HepG2 (cell line): ENCODE data around the gene SCYGR4. TPM values are rescaled to one million over a fixed set of nuclear protein-coding genes. Genes with fewer than 3 reads are reported as not detected.
A peak's percentile ranks its signal among the peaks of the same experiment; 100 is the strongest.

Experiments used
- ATAC-seq: fragments of 200-7000 bp; cut with Tn5 transposase; 3 replicates; pipeline ENCODE4 v1.9.1; 2020; ENCODE audit warnings: mild to moderate bottlenecking, moderate library complexity
- BruUV-seq: library from RNA; stranded (reverse); fragments of 400-500 nt; replicated peaks from 2 replicates; lab custom pipeline; 2021; lab: Mats Ljungman, UMichigan
- CTCF ChIA-PET: fragments of 300-600 bp; formaldehyde crosslinking; extraction: SDS; loops from one replicate; lab custom pipeline; 2021; ENCODE audit warnings: low total read pairs, inconsistent platforms, low intra/inter-chr PET ratio; lab: Yijun Ruan, JAX
- POLR2A ChIA-PET: fragments of 350-600 bp; sonication (Branson Sonifier 250); formaldehyde crosslinking; loops from one replicate; lab custom pipeline; 2020; ENCODE audit warnings: antibody characterized with exemption, inconsistent platforms; lab: Yijun Ruan, JAX
- DNase-seq: peaks from one replicate; pipeline ENCODE4 v3.0.0-alpha.2; 2015; ENCODE audit warnings: low spot score
- FAIRE-seq: peaks from 3 replicates; lab custom pipeline; 2011; peaks lifted over from hg19 to GRCh38; lab: Jason Lieb, UNC
- H2AFZ ChIP-seq: one replicate; pipeline ENCODE4 v1.6.1; 2011; ENCODE audit warnings: low read length, inconsistent platforms
- H3K27ac ChIP-seq: fragments of 300-600 bp; 3 replicates; pipeline ENCODE4 v1.8.0; 2011; ENCODE audit warnings: mixed run types, mild to moderate bottlenecking, mixed read lengths, low read length, inconsistent platforms; ENCODE audit not compliant: insufficient read depth; ENCODE audit errors: extremely low read length
- H3K27me3 ChIP-seq, 2 experiments: fragments of 200-600 bp in 1 of 2; 2 replicates in 1 of 2; 3 replicates in 1 of 2; pipeline versions ENCODE4 v1.6.0 to v1.8.0; 2011; ENCODE audit warnings: low read length in 2 of 2, mild to moderate bottlenecking in 2 of 2, moderate library complexity in 2 of 2, inconsistent platforms in 1 of 2; ENCODE audit not compliant: insufficient read depth in 2 of 2, control insufficient read depth in 1 of 2
- H3K36me3 ChIP-seq, 2 experiments: fragments of 200-600 bp in 1 of 2; replicated peaks in 1 of 2; 2 replicates in 1 of 2; 3 replicates in 1 of 2; pipeline versions ENCODE4 v1.5.1 to v1.8.0; 2011; ENCODE audit warnings: low read length in 2 of 2, inconsistent platforms in 1 of 2; ENCODE audit not compliant: insufficient read depth in 2 of 2, control insufficient read depth in 1 of 2
- H3K4me1 ChIP-seq: 2 replicates; pipeline ENCODE4 v1.5.1; 2012; ENCODE audit warnings: low read length, inconsistent platforms; ENCODE audit not compliant: insufficient read depth
- H3K4me2 ChIP-seq: 2 replicates; pipeline ENCODE4 v1.6.0; 2011; ENCODE audit warnings: low read depth, low read length, inconsistent platforms
- H3K4me3 ChIP-seq, 3 experiments: fragments of 200-600 bp in 1 of 3; sonication (generic), shearing (Covaris generic) in 1 of 3; replicated peaks in 1 of 3; 2 replicates each; pipeline ENCODE4 v1.5.1; 2011 to 2016; ENCODE audit warnings: low read length in 3 of 3, inconsistent platforms in 2 of 3, low read depth in 2 of 3, mild to moderate bottlenecking in 2 of 3, control low read depth in 1 of 3, mixed read lengths in 1 of 3; ENCODE audit not compliant: insufficient read depth in 1 of 3
- H3K79me2 ChIP-seq: one replicate; pipeline ENCODE4 v1.6.1; 2011; ENCODE audit warnings: low read length, inconsistent platforms; ENCODE audit not compliant: insufficient read depth
- H3K9ac ChIP-seq: 2 replicates; pipeline ENCODE4 v1.6.0; 2011; ENCODE audit warnings: mild to moderate bottlenecking, low read depth, low read length, inconsistent platforms; ENCODE audit not compliant: insufficient read depth
- H3K9me3 ChIP-seq: 2 replicates; pipeline ENCODE4 v1.5.1; 2012; ENCODE audit warnings: mild to moderate bottlenecking, low read length
- H4K20me1 ChIP-seq: 2 replicates; pipeline ENCODE4 v1.6.0; 2011; ENCODE audit warnings: inconsistent platforms, mild to moderate bottlenecking, low read length, moderate library complexity; ENCODE audit not compliant: insufficient read depth
- BRCA1 ChIP-seq: sonication (generic); formaldehyde crosslinking; IDR thresholded peaks from 2 replicates; pipeline ENCODE4 v1.4.0; 2020; ENCODE audit warnings: missing genetic modification reagents
- CENPT ChIP-seq: sonication (generic); formaldehyde crosslinking; IDR thresholded peaks from 2 replicates; pipeline ENCODE4 v1.8.0; 2022; ENCODE audit warnings: low read depth, mild to moderate bottlenecking, moderate library complexity, missing genetic modification reagents
- NCOA1 ChIP-seq: sonication (generic); formaldehyde crosslinking; IDR thresholded peaks from 2 replicates; pipeline ENCODE4 v1.9.0; 2021; ENCODE audit warnings: missing genetic modification reagents
- NR3C1 ChIP-seq: sonication (generic); formaldehyde crosslinking; IDR thresholded peaks from 2 replicates; pipeline ENCODE4 v1.4.0; 2020; ENCODE audit warnings: missing genetic modification reagents
- SMARCC2 ChIP-seq: fragments of 450-650 bp; IDR thresholded peaks from 2 replicates; pipeline ENCODE4 v1.6.1; 2017; ENCODE audit warnings: antibody characterized with exemption, mild to moderate bottlenecking
- TEF ChIP-seq: sonication (generic); formaldehyde crosslinking; IDR thresholded peaks from 2 replicates; pipeline ENCODE4 v1.5.0; 2020; ENCODE audit warnings: missing genetic modification reagents
- THAP9 ChIP-seq: sonication (generic); formaldehyde crosslinking; IDR thresholded peaks from 2 replicates; pipeline ENCODE4; 2020; ENCODE audit warnings: missing genetic modification reagents, mild to moderate bottlenecking, borderline replicate concordance
- ZBTB4 ChIP-seq: sonication (generic); formaldehyde crosslinking; IDR thresholded peaks from 2 replicates; pipeline ENCODE4 v1.4.0; 2020; ENCODE audit warnings: missing genetic modification reagents, mild to moderate bottlenecking, borderline replicate concordance
- ZNF263 ChIP-seq: sonication (generic); formaldehyde crosslinking; IDR thresholded peaks from 2 replicates; pipeline ENCODE4 v1.4.0; 2020; ENCODE audit warnings: missing genetic modification reagents
- ZNF292 ChIP-seq: sonication (generic); formaldehyde crosslinking; IDR thresholded peaks from 2 replicates; pipeline ENCODE4 v1.8.1; 2022; ENCODE audit warnings: mild to moderate bottlenecking, low read depth, missing genetic modification reagents, borderline replicate concordance
- ZNF660 ChIP-seq: sonication (generic); formaldehyde crosslinking; IDR thresholded peaks from 2 replicates; pipeline ENCODE4 v1.5.1; 2020; ENCODE audit warnings: mild to moderate bottlenecking, low read depth, missing genetic modification reagents, borderline replicate concordance
- ZNF737 ChIP-seq: sonication (generic); formaldehyde crosslinking; IDR thresholded peaks from 2 replicates; pipeline ENCODE4 v1.5.0; 2020; ENCODE audit warnings: missing genetic modification reagents, mild to moderate bottlenecking, borderline replicate concordance
- ZNF775 ChIP-seq: sonication (generic); formaldehyde crosslinking; IDR thresholded peaks from 2 replicates; pipeline ENCODE4 v1.4.0; 2020; ENCODE audit warnings: missing genetic modification reagents, mild to moderate bottlenecking, moderate library complexity, borderline replicate concordance
- ZNF788 ChIP-seq: sonication (generic); formaldehyde crosslinking; IDR thresholded peaks from 2 replicates; pipeline ENCODE4 v1.5.0; 2020; ENCODE audit warnings: mild to moderate bottlenecking, missing genetic modification reagents, borderline replicate concordance
- WGBS: methylation state at CpG from one replicate; pipeline ENCODE4 v1.1.6; 2017; ENCODE audit warnings: low lambda C conversion rate; 5-methylcytosine and 5-hydroxymethylcytosine counted together
- in situ Hi-C: cut with HindIII; loops from 2 replicates; pipeline ENCODE4 v1.10.0; 2017; ENCODE audit warnings: low pct_unique_long_range_greater_than_20kb; ENCODE audit not compliant: extremely low pct_ligation_motif_present
- intact Hi-C: fragments of 100-400 bp; cut with micrococcal nuclease; formaldehyde crosslinking; loops from one replicate; pipeline ENCODE4 v1.10.0; 2022; ENCODE audit not compliant: unreplicated experiment
- polyA plus RNA-seq, 8 experiments: library from polyadenylated mRNA; depleted of rRNA in 3 of 8; stranded (reverse) in 7 of 8; unstranded in 1 of 8; fragments of >200 nt; fragmentation: Illumina TruSeq in 4 of 8; extraction: Trizol in 4 of 8; gene quantifications; 2 replicates each; pipeline versions ENCODE4 v1.2.1 to v1.2.3, GENCODE V29; 2011 to 2016; ENCODE audit warnings: low read depth in 4 of 8, missing spikeins in 1 of 8, mixed read lengths in 1 of 8; ENCODE audit not compliant: insufficient read depth in 1 of 8
- total RNA-seq, 5 experiments: library from RNA; depleted of rRNA; stranded (reverse); fragments of >200 nt; fragmentation: Illumina TruSeq; extraction: Trizol; gene quantifications; 2 replicates each; pipeline ENCODE4 v1.2.3, GENCODE V29; 2016; ENCODE audit warnings: low read depth in 1 of 5
- TF ChIP-seq, protein P1 (sequence below): sonication (generic); formaldehyde crosslinking; IDR thresholded peaks from 2 replicates; pipeline ENCODE4 v1.8.0; 2023; ENCODE audit warnings: mild to moderate bottlenecking, missing genetic modification reagents

Gene SCYGR4
- total and polyA plus RNA-seq, 2 of the 13 experiments (the other 11 are each of a cell fraction or from before 2014, with no cell fraction given) = not detected

GRCh38 chr2:227615181-227615580, 2.1 kb upstream of the SCYGR4 start (continued):
- no peak for TF ChIP-seq NR3C1 (CRISPR knock-in tag)
- TF ChIP-seq, protein P1, sequence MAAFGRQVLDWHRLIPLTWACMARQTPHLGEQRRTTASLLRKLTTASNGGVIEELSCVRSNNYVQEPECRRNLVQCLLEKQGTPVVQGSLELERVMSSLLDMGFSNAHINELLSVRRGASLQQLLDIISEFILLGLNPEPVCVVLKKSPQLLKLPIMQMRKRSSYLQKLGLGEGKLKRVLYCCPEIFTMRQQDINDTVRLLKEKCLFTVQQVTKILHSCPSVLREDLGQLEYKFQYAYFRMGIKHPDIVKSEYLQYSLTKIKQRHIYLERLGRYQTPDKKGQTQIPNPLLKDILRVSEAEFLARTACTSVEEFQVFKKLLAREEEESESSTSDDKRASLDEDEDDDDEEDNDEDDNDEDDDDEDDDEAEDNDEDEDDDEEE (CRISPR knock-in tag) = no peak
- TF ChIP-seq SMARCC2 = no peak
- TF ChIP-seq ZNF775 = no peak
- no peak for TF ChIP-seq NCOA1 (CRISPR knock-in tag)
- TF ChIP-seq, all 625 proteins: peak for 15

GRCh38 chr2:227615906-227616305, 1.4 kb upstream of the SCYGR4 start:
- Histone ChIP-seq H2AFZ (no peak overlapping the region), H3K36me3 (no peaks in the 10 kb centered on the region), H3K4me3 (no peak overlapping the region), H3K9ac (no peak overlapping the region), H3K4me1 (peaks cover 33% of the 10 kb centered on the region), H3K27me3 (no peaks in the 10 kb centered on the region; a peak in 2 of 5 replicates), H3K4me2 (peak overlapping the region; percentile 8; the same call in 1 of the 2 replicates), H4K20me1 (no peaks in the 10 kb centered on the region), H3K79me2 (no peaks in the 10 kb centered on the region), H3K27ac (no peak overlapping the region), H3K9me3 (no peaks in the 10 kb centered on the region)
- no peak for FAIRE-seq
- BruUV-seq = no TSS peak
- DNase-seq = no peak
- ChIA-PET CTCF (no interaction called here), POLR2A (no interaction called here)
- 17% methylated on average over 5 of the region's 5 CpGs for WGBS
- intact Hi-C loops = no loop called here
- in situ Hi-C loops = no loop called here
- peak; percentile 34 for ATAC-seq
- TF ChIP-seq ZNF292 (CRISPR knock-in tag) (no peak), ZNF788 (CRISPR knock-in tag) (no peak), THAP9 (CRISPR knock-in tag) (no peak), CENPT (CRISPR knock-in tag) (no peak), ZBTB4 (CRISPR knock-in tag) (no peak), ZNF263 (CRISPR knock-in tag) (no peak), ZNF660 (CRISPR knock-in tag) (no peak), TEF (no peak), ZNF737 (CRISPR knock-in tag) (no peak), BRCA1 (CRISPR knock-in tag) (no peak)
